K562 (cell line): Measurements from ENCODE around the gene IRF9. TPM values are rescaled to one million over a fixed set of nuclear protein-coding genes. Genes with fewer than 3 reads are reported as not detected.

Source experiments
- ATAC-seq: fragments of 200-7000 bp; cut with Tn5 transposase; 3 replicates; pipeline ENCODE4 v1.9.1; 2020; ENCODE audit warnings: moderate library complexity
- BruUV-seq: library from RNA; stranded (reverse); fragments of 400-500 nt; replicated peaks from 2 replicates; lab custom pipeline; 2021; lab: Mats Ljungman, UMichigan
- CTCF ChIA-PET: fragments of 300-600 bp; formaldehyde crosslinking; extraction: SDS; loops from one replicate; lab custom pipeline; 2021; ENCODE audit warnings: low intra/inter-chr PET ratio; lab: Yijun Ruan, JAX
- POLR2A ChIA-PET: fragments of 300-600, 350-650 bp; sonication (Branson Sonifier 250); formaldehyde crosslinking; extraction: SDS; loops from one replicate; lab custom pipeline; 2021; ENCODE audit warnings: antibody characterized with exemption, inconsistent platforms; lab: Yijun Ruan, JAX
- DNase-seq, 4 experiments: peaks; one replicate each; pipeline versions ENCODE4 v3.0.0 to v3.0.0-alpha.2; 2011 to 2018; ENCODE audit warnings: low spot score in 3 of 4, mixed read lengths in 3 of 4; ENCODE audit errors: extremely low read depth in 1 of 4
- FAIRE-seq: peaks from 2 replicates; lab custom pipeline; 2011; peaks lifted over from hg19 to GRCh38; lab: Jason Lieb, UNC
- H2AFZ ChIP-seq: 2 replicates; pipeline ENCODE4 v1.6.0; 2011; ENCODE audit warnings: low read depth, low read length, control low read depth, inconsistent platforms
- H3K27ac ChIP-seq: fragments of 200-600 bp; 3 replicates; pipeline ENCODE4 v1.8.0; 2011; ENCODE audit warnings: low read depth, mild to moderate bottlenecking, control low read depth, inconsistent platforms, low read length, moderate library complexity, mixed read lengths; ENCODE audit errors: extremely low read depth
- H3K27me3 ChIP-seq, 2 experiments: fragments of 300-600 bp in 1 of 2; 2 replicates in 1 of 2; 3 replicates in 1 of 2; pipeline versions ENCODE4 v1.6.0 to v1.8.0; 2011; ENCODE audit warnings: inconsistent platforms in 2 of 2, low read length in 2 of 2, mild to moderate bottlenecking in 1 of 2, mixed read lengths in 1 of 2, moderate library complexity in 1 of 2; ENCODE audit not compliant: control insufficient read depth in 2 of 2, insufficient read depth in 2 of 2
- H3K36me3 ChIP-seq: fragments of 300-600 bp; 3 replicates; pipeline ENCODE4 v1.8.0; 2011; ENCODE audit warnings: mild to moderate bottlenecking, low read length, inconsistent platforms; ENCODE audit not compliant: control insufficient read depth, insufficient read depth
- H3K4me1 ChIP-seq, 2 experiments: fragments of 200-600 bp in 1 of 2; replicated peaks in 1 of 2; 2 replicates in 1 of 2; 3 replicates in 1 of 2; pipeline versions ENCODE4 v1.5.1 to v1.8.0; 2011; ENCODE audit warnings: inconsistent platforms in 2 of 2, low read length in 2 of 2, mild to moderate bottlenecking in 1 of 2, mixed read lengths in 1 of 2, moderate library complexity in 1 of 2; ENCODE audit not compliant: control insufficient read depth in 2 of 2, insufficient read depth in 2 of 2
- H3K4me2 ChIP-seq: 2 replicates; pipeline ENCODE4 v1.6.1; 2011; ENCODE audit warnings: low read length, control low read depth, inconsistent platforms, mixed read lengths; ENCODE audit not compliant: insufficient read depth
- H3K4me3 ChIP-seq: fragments of 200-600 bp; sonication (generic), shearing (Covaris generic); 2 replicates; pipeline ENCODE4 v1.5.1; 2016; ENCODE audit warnings: control low read depth, inconsistent platforms
- H3K79me2 ChIP-seq: fragments of 200-600 bp; 3 replicates; pipeline ENCODE4 v1.8.0; 2011; ENCODE audit warnings: low read length, inconsistent platforms; ENCODE audit not compliant: control insufficient read depth, insufficient read depth
- H3K9ac ChIP-seq, 2 experiments: 2 replicates each; pipeline versions ENCODE4 v1.6.0 to v1.6.1; 2011; ENCODE audit warnings: low read depth in 2 of 2, low read length in 2 of 2, control low read depth in 1 of 2, inconsistent platforms in 1 of 2, mild to moderate bottlenecking in 1 of 2, mixed read lengths in 1 of 2; ENCODE audit not compliant: insufficient read depth in 1 of 2
- H3K9me1 ChIP-seq: one replicate; pipeline ENCODE4 v1.6.0; 2011; ENCODE audit warnings: inconsistent platforms, mild to moderate bottlenecking, low read length, moderate library complexity; ENCODE audit not compliant: control insufficient read depth, insufficient read depth
- H3K9me3 ChIP-seq: replicated peaks from 2 replicates; pipeline ENCODE4 v1.5.1; 2011; ENCODE audit warnings: low read depth, low read length, inconsistent platforms; ENCODE audit not compliant: control insufficient read depth, insufficient read depth
- H4K20me1 ChIP-seq: replicated peaks from 2 replicates; pipeline ENCODE4 v1.6.1; 2011; ENCODE audit warnings: low read length, inconsistent platforms, mixed read lengths; ENCODE audit not compliant: control insufficient read depth, insufficient read depth
- DACH1 ChIP-seq: fragments of 450-650 bp; IDR thresholded peaks from 2 replicates; pipeline ENCODE4 v1.6.1; 2018; ENCODE audit not compliant: partially characterized antibody
- HNRNPUL1 ChIP-seq: fragments of 200-400 bp; formaldehyde crosslinking; IDR thresholded peaks from 2 replicates; pipeline ENCODE4 v1.6.1; 2017; ENCODE audit warnings: low read length
- LEF1 ChIP-seq: fragments of 450-650 bp; IDR thresholded peaks from 2 replicates; pipeline ENCODE4 v1.6.1; 2016; ENCODE audit warnings: mild to moderate bottlenecking
- MEF2A ChIP-seq: IDR thresholded peaks from 2 replicates; pipeline ENCODE4 v1.6.1; 2011; ENCODE audit warnings: low read depth, mild to moderate bottlenecking, low read length, moderate library complexity; ENCODE audit not compliant: control insufficient read depth
- MTF1 ChIP-seq: fragments of 250-450 bp; sonication (Bioruptor Pico); IDR thresholded peaks from 2 replicates; pipeline ENCODE4 v1.9.0; 2021; ENCODE audit warnings: moderate library complexity, mild to moderate bottlenecking, inconsistent platforms, borderline replicate concordance
- RBBP5 ChIP-seq: fragments of 200-600 bp; sonication (generic); IDR thresholded peaks from 2 replicates; pipeline ENCODE4 v1.6.1; 2012; ENCODE audit warnings: borderline replicate concordance, mild to moderate bottlenecking, low read length, control low read depth, inconsistent platforms; ENCODE audit not compliant: insufficient read depth, poor library complexity, severe bottlenecking
- TEAD2 ChIP-seq: fragments of 450-650 bp; IDR thresholded peaks from 2 replicates; pipeline ENCODE4 v1.6.1; 2016; ENCODE audit warnings: missing genetic modification characterization, control low read depth, missing compliant biosample characterization
- ZKSCAN8 ChIP-seq: fragments of 200-800 bp; sonication (Bioruptor generic); IDR thresholded peaks from 2 replicates; pipeline ENCODE4 v1.6.1; 2016; ENCODE audit warnings: missing genetic modification characterization, missing compliant biosample characterization
- ZNF589 ChIP-seq: fragments of 200-800 bp; sonication (Bioruptor generic); IDR thresholded peaks from 2 replicates; pipeline ENCODE4 v1.6.1; 2016; ENCODE audit warnings: low read depth, missing genetic modification characterization, missing compliant biosample characterization
- ZNF717 ChIP-seq: fragments of 250-450 bp; sonication (Bioruptor Pico); IDR thresholded peaks from 2 replicates; pipeline ENCODE4 v1.5.0; 2021
- WGBS: fragments of 100-300 bp; shearing (Covaris generic); methylation state at CpG from one replicate; pipeline ENCODE4 v1.1.6; 2016; ENCODE audit warnings: low coverage, mixed read lengths; ENCODE audit not compliant: insufficient coverage; ENCODE audit errors: missing lambda C conversion rate; 5-methylcytosine and 5-hydroxymethylcytosine counted together
- in situ Hi-C: fragments of 300-500 bp; cut with MboI; formaldehyde crosslinking; loops from 4 replicates; pipeline ENCODE4 v1.15.0; 2018; ENCODE audit warnings: inconsistent platforms, mixed read lengths
- intact Hi-C: fragments of 100-400 bp; cut with micrococcal nuclease; formaldehyde crosslinking; loops from 2 replicates; pipeline ENCODE4 v1.14.2; 2022
- polyA plus RNA-seq, 8 experiments: library from polyadenylated mRNA; depleted of rRNA in 4 of 8; stranded (reverse) in 5 of 8; unstranded in 3 of 8; fragments of >200 nt; fragmentation: Nextera tagmentation in 2 of 8; fragmentation: Illumina TruSeq in 1 of 8; extraction: Ambion mirVana in 2 of 8; extraction: Trizol in 1 of 8; gene quantifications; 2 replicates each; pipeline versions ENCODE4 v1.2.1 to v1.2.3, GENCODE V29; 2011 to 2014; ENCODE audit warnings: inconsistent platforms in 1 of 8, missing spikeins in 1 of 8
- total RNA-seq, 7 experiments: library from RNA; depleted of rRNA in 6 of 7; stranded (reverse); fragments of >200 nt in 6 of 7; fragmentation: Illumina TruSeq in 2 of 7; extraction: Trizol in 2 of 7; gene quantifications; 2 replicates each; pipeline versions ENCODE4 v1.2.1 to v1.2.3, GENCODE V29; 2011 to 2021; ENCODE audit warnings: low replicate concordance in 1 of 7

Gene IRF9
- total and polyA plus RNA-seq, 9 of the 15 experiments (the other 6 are each of a cell fraction or from before 2014, with no cell fraction given): 0.79 to 14.8 (median 6.1) TPM

GRCh38 chr14:24129410-24129998 is 31.6 kb upstream of the IRF9 start:
- TF ChIP-seq HNRNPUL1 (no peak), ZNF717 (CRISPR knock-in tag) (no peak), MTF1 (CRISPR knock-in tag) (no peak), LEF1 (no peak), DACH1 (no peak), RBBP5 (no peak), MEF2A (no peak), TEAD2 (no peak), ZKSCAN8 (CRISPR knock-in tag) (no peak), ZNF589 (no peak)
- intact Hi-C loops: no loop called here
- Histone ChIP-seq H3K9ac (no peak overlapping the region), H3K9me1 (no peaks in the 10 kb centered on the region), H3K27me3 (no peaks in the 10 kb centered on the region), H3K79me2 (no peaks in the 10 kb centered on the region), H3K36me3 (no peaks in the 10 kb centered on the region), H4K20me1 (no peaks in the 10 kb centered on the region), H2AFZ (no peak overlapping the region), H3K27ac (no peak overlapping the region), H3K4me3 (no peak overlapping the region), H3K4me1 (peaks cover 0 to 12% of the 10 kb centered on the region in 2 experiments; a peak in 2 of 5 replicates), H3K9me3 (no peaks in the 10 kb centered on the region), H3K4me2 (no peak overlapping the region)
- WGBS: 79% methylated on average over 6 of the region's 8 CpGs
- FAIRE-seq: no peak
- in situ Hi-C loops: no loop called here
- CTCF ChIA-PET: no interaction called here
- POLR2A ChIA-PET: interaction anchor here (1.1 kb wide), 1 partner anchor 13 kb away, joined by 3 read pairs; no protein-coding TSS in a partner anchor
- no TSS peak for BruUV-seq
- no peak for ATAC-seq
- DNase-seq: no peak
